A549 (cell line): ENCODE results near the gene AAK1. TPM values are rescaled to one million over a fixed set of nuclear protein-coding genes. Genes with fewer than 3 reads are reported as not detected.
A peak's percentile ranks its signal among the peaks of the same experiment; 100 is the strongest.

Experiments used
- ATAC-seq, 2 experiments: fragments of 200-7000 bp in 1 of 2; fragments of >200 bp in 1 of 2; cut with Nextera tagmentation in 1 of 2; cut with Tn5 transposase in 1 of 2; 3 replicates each; pipeline versions ENCODE4 v1.8.0 to v1.9.1; 2018 to 2020; ENCODE audit warnings: mild to moderate bottlenecking in 1 of 2, moderate library complexity in 1 of 2
- CTCF ChIA-PET: fragments of 300-600 bp; sonication (Branson Sonifier 250); formaldehyde crosslinking; extraction: SDS; loops from one replicate; lab custom pipeline; 2021; ENCODE audit warnings: antibody characterized with exemption, inconsistent platforms; lab: Yijun Ruan, JAX
- POLR2A ChIA-PET: fragments of 350-600 bp; formaldehyde crosslinking; extraction: SDS; loops from one replicate; lab custom pipeline; 2021; ENCODE audit warnings: antibody characterized with exemption, inconsistent platforms; lab: Yijun Ruan, JAX
- DNase-seq, 2 experiments: peaks; one replicate each; pipeline versions ENCODE4 v3.0.0 to v3.0.0-alpha.2; 2011 to 2016; ENCODE audit warnings: low read depth in 1 of 2, low spot score in 1 of 2
- FAIRE-seq: peaks from 2 replicates; lab custom pipeline; 2011; peaks lifted over from hg19 to GRCh38; lab: Jason Lieb, UNC
- H3K27ac ChIP-seq, 2 experiments: fragments of >200 bp; sonication (Bioruptor Twin); formaldehyde crosslinking; 3 replicates each; pipeline ENCODE4 v1.5.1; 2016 to 2017
- H3K4me1 ChIP-seq: fragments of >200 bp; sonication (Bioruptor Twin); formaldehyde crosslinking; 3 replicates; pipeline ENCODE4 v1.6.1; 2016
- H3K4me2 ChIP-seq: fragments of >200 bp; sonication (Bioruptor Twin); formaldehyde crosslinking; 3 replicates; pipeline ENCODE4 v1.6.1; 2016
- H3K4me3 ChIP-seq: fragments of >200 bp; sonication (Bioruptor Twin); formaldehyde crosslinking; 3 replicates; pipeline ENCODE4 v1.5.1; 2016
- H3K9me3 ChIP-seq: fragments of >200 bp; sonication (Bioruptor Twin); formaldehyde crosslinking; 3 replicates; pipeline ENCODE4 v1.6.1; 2016
- ATOH8 ChIP-seq: fragments of 250-450 bp; sonication (Bioruptor Pico); IDR thresholded peaks from 2 replicates; pipeline ENCODE4 v1.5.0; 2020; ENCODE audit warnings: low read depth, mild to moderate bottlenecking, moderate library complexity
- BHLHE40 ChIP-seq: IDR thresholded peaks from 2 replicates; pipeline ENCODE4 v1.6.1; 2012; ENCODE audit warnings: low read depth, low read length, inconsistent platforms
- E2F6 ChIP-seq: IDR thresholded peaks from 2 replicates; pipeline ENCODE4 v1.6.1; 2012; ENCODE audit warnings: low read depth, borderline replicate concordance
- EHF ChIP-seq: fragments of 250-450 bp; sonication (Bioruptor Pico); IDR thresholded peaks from 2 replicates; pipeline ENCODE4 v1.5.0; 2020; ENCODE audit warnings: mild to moderate bottlenecking
- ELK1 ChIP-seq: fragments of 150-350 bp; IDR thresholded peaks from 2 replicates; pipeline ENCODE4 v1.6.1; 2014; ENCODE audit warnings: low read depth, mild to moderate bottlenecking, low read length
- EP300 ChIP-seq, 2 experiments: fragments of >200 bp; sonication (Bioruptor Twin); formaldehyde crosslinking; IDR thresholded peaks; 2 replicates in 1 of 2; 3 replicates in 1 of 2; pipeline ENCODE4 v1.6.1; 2016 to 2017
- FOSL2 ChIP-seq, 2 experiments: fragments of 450-650 bp in 1 of 2; fragments of >200 bp in 1 of 2; sonication (Bioruptor Twin) in 1 of 2; formaldehyde crosslinking; IDR thresholded peaks; 2 replicates each; pipeline versions ENCODE4 v1.5.0 to v1.6.1; 2016 to 2020; ENCODE audit warnings: mild to moderate bottlenecking in 1 of 2, moderate library complexity in 1 of 2
- FOXS1 ChIP-seq: fragments of 250-450 bp; sonication (Bioruptor Pico); IDR thresholded peaks from 2 replicates; pipeline ENCODE4 v1.5.0; 2020; ENCODE audit warnings: mild to moderate bottlenecking, moderate library complexity
- GATA3 ChIP-seq: IDR thresholded peaks from 2 replicates; pipeline ENCODE4 v1.6.1; 2012; ENCODE audit warnings: borderline replicate concordance
- HDAC2 ChIP-seq: fragments of 200-600 bp; sonication (generic); IDR thresholded peaks from 2 replicates; pipeline ENCODE4 v1.6.1; 2016
- HEYL ChIP-seq: fragments of 250-450 bp; sonication (Bioruptor Pico); IDR thresholded peaks from 2 replicates; pipeline ENCODE4 v1.8.0; 2021; ENCODE audit warnings: mild to moderate bottlenecking, moderate library complexity
- HOXA7 ChIP-seq: fragments of 250-450 bp; sonication (Bioruptor Pico); IDR thresholded peaks from 2 replicates; pipeline ENCODE4 v1.5.0; 2020; ENCODE audit warnings: mild to moderate bottlenecking, moderate library complexity
- HOXB5 ChIP-seq: fragments of 250-450 bp; sonication (Bioruptor Pico); IDR thresholded peaks from 2 replicates; pipeline ENCODE4 v1.5.0; 2020; ENCODE audit warnings: mild to moderate bottlenecking, moderate library complexity
- JUN ChIP-seq, 2 experiments: fragments of >200 bp; sonication (Bioruptor Twin); formaldehyde crosslinking; IDR thresholded peaks; 2 replicates in 1 of 2; 3 replicates in 1 of 2; pipeline ENCODE4 v1.6.1; 2016 to 2017
- MAFK ChIP-seq: fragments of 450-650 bp; IDR thresholded peaks from 2 replicates; pipeline ENCODE4 v1.6.1; 2014; ENCODE audit not compliant: partially characterized antibody
- NFE2L2 ChIP-seq: fragments of 150-350 bp; conservative IDR thresholded peaks from 2 replicates; pipeline ENCODE4 v1.6.1; 2014; ENCODE audit warnings: low read length
- NPAS2 ChIP-seq: fragments of 250-450 bp; sonication (Bioruptor Pico); IDR thresholded peaks from 2 replicates; pipeline ENCODE4 v1.8.0; 2022; ENCODE audit warnings: mild to moderate bottlenecking, moderate library complexity, borderline replicate concordance
- RAD21 ChIP-seq, 2 experiments: fragments of >200 bp in 1 of 2; sonication (Bioruptor Twin) in 1 of 2; formaldehyde crosslinking in 1 of 2; IDR thresholded peaks in 1 of 2; conservative IDR thresholded peaks in 1 of 2; 2 replicates in 1 of 2; 3 replicates in 1 of 2; pipeline ENCODE4 v1.6.1; 2012 to 2018; ENCODE audit warnings: inconsistent platforms in 1 of 2
- RARB ChIP-seq: fragments of 250-450 bp; sonication (Bioruptor Pico); IDR thresholded peaks from 2 replicates; pipeline ENCODE4 v1.8.0; 2021; ENCODE audit warnings: mild to moderate bottlenecking, moderate library complexity
- REST ChIP-seq: fragments of 200-600 bp; sonication (generic); IDR thresholded peaks from 2 replicates; pipeline ENCODE4 v1.6.1; 2016; ENCODE audit warnings: antibody characterized with exemption, mild to moderate bottlenecking, moderate library complexity
- SREBF2 ChIP-seq: fragments of 450-650 bp; IDR thresholded peaks from 2 replicates; pipeline ENCODE4 v1.6.1; 2014; ENCODE audit warnings: mild to moderate bottlenecking, moderate library complexity
- TP53 ChIP-seq: fragments of 250-450 bp; sonication (Bioruptor Pico); IDR thresholded peaks from 2 replicates; pipeline ENCODE4 v1.5.0; 2021; ENCODE audit warnings: mild to moderate bottlenecking, moderate library complexity
- USF2 ChIP-seq: fragments of 450-650 bp; IDR thresholded peaks from 2 replicates; pipeline ENCODE4 v1.6.1; 2014; ENCODE audit warnings: antibody characterized with exemption
- ZSCAN20 ChIP-seq: fragments of 250-450 bp; sonication (Bioruptor Pico); IDR thresholded peaks from 2 replicates; pipeline ENCODE4 v1.8.0; 2022; ENCODE audit warnings: mild to moderate bottlenecking, moderate library complexity
- WGBS: methylation state at CpG from one replicate; pipeline ENCODE4 v1.1.6; 2017; ENCODE audit errors: missing lambda C conversion rate; 5-methylcytosine and 5-hydroxymethylcytosine counted together
- polyA plus RNA-seq, 4 experiments: library from polyadenylated mRNA; depleted of rRNA in 3 of 4; stranded (reverse); fragments of >200 nt; fragmentation: RNase III in 1 of 4; extraction: RNeasy Plus Mini Kit Qiagen cat#74134 plus additional on column Dnase treatment in 1 of 4; gene quantifications; 2 replicates in 3 of 4; 3 replicates in 1 of 4; pipeline ENCODE4 v1.2.3, GENCODE V29; 2011 to 2017

The AAK1 gene
- polyA plus RNA-seq, 2 of the 4 experiments (the other 2 are of a cell fraction) = 15.9 to 25.7 TPM

GRCh38 chr2:69600425-69600824 lies 43.1 kb downstream of the AAK1 start:
- Histone ChIP-seq H3K4me2 (peak overlapping the region; percentile 53; the same call in 2 of the 3 replicates), H3K4me1 (peaks cover 26% of the 10 kb centered on the region)
- no peak for ATAC-seq
- POLR2A ChIA-PET = no interaction called here
- DNase-seq = no peak
- WGBS = 92% methylated on average over 4 of the region's 4 CpGs
- TF ChIP-seq ATOH8 = no peak
- no peak for TF ChIP-seq TP53 (CRISPR knock-in tag)
- TF ChIP-seq ZSCAN20 (CRISPR knock-in tag) = no peak
- TF ChIP-seq FOXS1 (CRISPR knock-in tag) = no peak
- no peak for TF ChIP-seq JUN (IDR thresholded peaks at IDR 0.05)
- TF ChIP-seq USF2 = no peak
- no peak for TF ChIP-seq RARB (CRISPR knock-in tag)
- no peak for TF ChIP-seq EHF (CRISPR knock-in tag)
- TF ChIP-seq HDAC2 = no peak
- TF ChIP-seq HOXB5 = no peak
- no peak for TF ChIP-seq E2F6
- no peak for TF ChIP-seq EP300 (IDR thresholded peaks at IDR 0.05)
- TF ChIP-seq HEYL (CRISPR knock-in tag) = no peak
- TF ChIP-seq BHLHE40 = no peak
- TF ChIP-seq NFE2L2 = no peak
- no peak for TF ChIP-seq FOSL2 (IDR thresholded peaks at IDR 0.05)
- no peak for TF ChIP-seq FOSL2 (CRISPR knock-in tag; IDR thresholded peaks at IDR 0.05)
- no peak for TF ChIP-seq NPAS2 (CRISPR knock-in tag)
- TF ChIP-seq, all 56 proteins: peak for 0
- 0 out of 3 replicates have a peak, but pooled peaks cover under 1% of the 10 kb centered on the region for H3K9me3 ChIP-seq
- no peak overlapping the region for H3K4me3 ChIP-seq
- FAIRE-seq = no peak
- 0 out of 6 replicates have a peak overlapping the region, but pooled peaks of 1 of the 2 experiments have one; percentile 5 for H3K27ac ChIP-seq
- CTCF ChIA-PET = interaction anchor here (0.8 to 2.0 kb wide), 2 partner anchors 9 to 125 kb away, joined by 3 to 8 read pairs; no protein-coding TSS in a partner anchor

GRCh38 chr2:69597843-69598610 lies 45.5 kb downstream of the AAK1 start:
- 59% methylated on average over 5 of the region's 5 CpGs for WGBS
- TF ChIP-seq RAD21 (conservative IDR thresholded peaks at IDR 0.05 in 1 of 2, IDR thresholded peaks at IDR 0.05 in 1 of 2) (no peak), GATA3 (no peak), JUN (IDR thresholded peaks at IDR 0.05) (no peak), NFE2L2 (peak; percentile 84), RARB (CRISPR knock-in tag) (no peak), SREBF2 (no peak), ATOH8 (no peak), HOXA7 (CRISPR knock-in tag) (no peak), REST (no peak), FOSL2 (IDR thresholded peaks at IDR 0.05) (no peak), FOSL2 (CRISPR knock-in tag; IDR thresholded peaks at IDR 0.05) (peak; percentile 48), MAFK (peak; percentile 90), ELK1 (no peak)
- no peak for DNase-seq
- Histone ChIP-seq H3K9me3 (no peaks in the 10 kb centered on the region), H3K4me3 (no peak overlapping the region), H3K27ac (no peak overlapping the region), H3K4me2 (no peak overlapping the region), H3K4me1 (peaks cover 26% of the 10 kb centered on the region)
- FAIRE-seq = no peak
- POLR2A ChIA-PET = no interaction called here
- CTCF ChIA-PET = interaction anchor here (1.0 kb wide), 1 partner anchor 32 kb away, joined by 3 read pairs; no protein-coding TSS in a partner anchor
- no peak for ATAC-seq
